Stomach (tissue), 4 donors: ENCODE data around the gene CHD9.

ENCODE experiments used
- EP300 ChIP-seq: sonication (generic); formaldehyde crosslinking; IDR thresholded peaks from one replicate; pipeline ENCODE4 v1.6.1; 2017; ENCODE audit warnings: antibody characterized with exemption
- POLR2A ChIP-seq, 4 donors: fragments of 450-650 bp; IDR thresholded peaks; one replicate each; pipeline ENCODE4 v1.6.1; 2016; ENCODE audit warnings: antibody characterized with exemption in 4 of 4, control low read depth in 2 of 4, mild to moderate bottlenecking in 1 of 4, moderate library complexity in 1 of 4
- POLR2AphosphoS5 ChIP-seq, 3 donors: sonication (generic); formaldehyde crosslinking; IDR thresholded peaks; one replicate each; pipeline ENCODE4 v1.6.1; 2016; ENCODE audit warnings: antibody characterized with exemption in 3 of 3
- TF ChIP-seq, protein P1 (sequence below), 7 experiments: fragments of 450-650 bp in 4 of 7; fragments of 200-600 bp in 3 of 7; sonication (generic) in 3 of 7; IDR thresholded peaks; one replicate each; pipeline ENCODE4 v1.5.1; 2016 to 2019; ENCODE audit warnings: antibody characterized with exemption in 7 of 7, control low read depth in 2 of 7, mild to moderate bottlenecking in 1 of 7

GRCh38 chr16:53007095-53007494 lies 47.7 kb upstream of the CHD9 start:
- TF ChIP-seq, protein P1, sequence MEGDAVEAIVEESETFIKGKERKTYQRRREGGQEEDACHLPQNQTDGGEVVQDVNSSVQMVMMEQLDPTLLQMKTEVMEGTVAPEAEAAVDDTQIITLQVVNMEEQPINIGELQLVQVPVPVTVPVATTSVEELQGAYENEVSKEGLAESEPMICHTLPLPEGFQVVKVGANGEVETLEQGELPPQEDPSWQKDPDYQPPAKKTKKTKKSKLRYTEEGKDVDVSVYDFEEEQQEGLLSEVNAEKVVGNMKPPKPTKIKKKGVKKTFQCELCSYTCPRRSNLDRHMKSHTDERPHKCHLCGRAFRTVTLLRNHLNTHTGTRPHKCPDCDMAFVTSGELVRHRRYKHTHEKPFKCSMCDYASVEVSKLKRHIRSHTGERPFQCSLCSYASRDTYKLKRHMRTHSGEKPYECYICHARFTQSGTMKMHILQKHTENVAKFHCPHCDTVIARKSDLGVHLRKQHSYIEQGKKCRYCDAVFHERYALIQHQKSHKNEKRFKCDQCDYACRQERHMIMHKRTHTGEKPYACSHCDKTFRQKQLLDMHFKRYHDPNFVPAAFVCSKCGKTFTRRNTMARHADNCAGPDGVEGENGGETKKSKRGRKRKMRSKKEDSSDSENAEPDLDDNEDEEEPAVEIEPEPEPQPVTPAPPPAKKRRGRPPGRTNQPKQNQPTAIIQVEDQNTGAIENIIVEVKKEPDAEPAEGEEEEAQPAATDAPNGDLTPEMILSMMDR (IDR thresholded peaks at IDR 0.05): no peak
- TF ChIP-seq POLR2A (IDR thresholded peaks at IDR 0.05) (no peak), POLR2AphosphoS5 (IDR thresholded peaks at IDR 0.05) (no peak), EP300 (no peak)
